ENCODE measurements around the gene CCNL2.

DNA sequence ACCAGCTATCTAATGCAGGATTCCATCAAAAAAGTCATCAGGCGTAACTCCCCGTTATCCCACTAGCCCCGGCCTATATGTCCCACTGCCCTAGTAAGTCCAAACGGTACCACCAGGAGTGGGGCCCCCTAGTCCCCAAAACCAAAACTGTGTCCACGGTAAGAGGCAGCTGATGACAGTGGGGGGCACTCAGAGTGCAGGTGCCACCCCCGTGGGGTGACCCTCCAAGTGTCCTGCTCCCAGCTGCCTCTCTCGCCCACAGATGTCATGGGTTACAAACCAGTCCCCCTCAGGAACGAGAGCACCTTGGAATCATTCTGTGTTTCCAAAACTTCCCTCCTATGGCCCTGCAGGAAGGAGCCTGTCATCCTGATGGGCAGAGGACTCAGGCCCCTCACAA is 13.2 kb downstream of the CCNL2 start:
- no peak for TF ChIP-seq EZH2 (IDR thresholded peaks at IDR 0.05; ENCODE audit: insufficient read depth, poor library complexity, severe bottlenecking)
- TF ChIP-seq EZH2phosphoT487 (IDR thresholded peaks at IDR 0.05; ENCODE audit: insufficient read depth, low read depth), result no peak
